DMS79 treated with DMSO at 0.1 percent for 48 hours (cell line): ENCODE data around the gene GGT7.
"Not testable (repeated sequence)": the region's sequence is repeated elsewhere in the genome, so short reads cannot be mapped to it uniquely, and the experiment has no call there.

Source experiments
- DNase-seq: peaks from one replicate; lab custom pipeline; 2025; lab: John Stamatoyannopoulos, UW

GGT7 gene

GRCh38 chr20:34843421-34843820, 29.2 kb downstream of the GGT7 start:
- no peak for DNase-seq

GRCh38 chr20:34842143-34842542, 30.5 kb downstream of the GGT7 start:
- no peak for DNase-seq

GRCh38 chr20:34834459-34834893, 38.2 kb downstream of the GGT7 start:
- DNase-seq = peak; percentile 31

- no peak for DNase-seq
Measured at GRCh38 chr20:34831936-34832335, 40.7 kb downstream of the GGT7 start.

GRCh38 chr20:34829191-34829590, 43.5 kb downstream of the GGT7 start:
- DNase-seq = no peak

GRCh38 chr20:34825530-34826362, 46.9 kb downstream of the GGT7 start, which contains the start of gene NCOA6:
NCOA6 (minus strand) TSS chr20:34825651; CDS start chr20:34782355, 43,296 bp downstream.
- peak; percentile 38 for DNase-seq

- peak; percentile 33 for DNase-seq
Measured at GRCh38 chr20:34824806-34825529, 47.7 kb downstream of the GGT7 start.

- DNase-seq = peak; percentile 57
Measured at GRCh38 chr20:34824452-34824805, 48.2 kb downstream of the GGT7 start.

- no peak for DNase-seq
Measured at GRCh38 chr20:34824026-34824425, 48.6 kb downstream of the GGT7 start.

- DNase-seq = no peak
Measured at GRCh38 chr20:34820805-34821578, 51.7 kb downstream of the GGT7 start.

- DNase-seq = no peak
Measured at GRCh38 chr20:34817801-34818200, 54.9 kb downstream of the GGT7 start.

GRCh38 chr20:34817072-34817471, 55.6 kb downstream of the GGT7 start:
- no peak for DNase-seq

- DNase-seq = no peak
Measured at GRCh38 chr20:34815636-34816035, 57.0 kb downstream of the GGT7 start.

- DNase-seq = no peak
Measured at GRCh38 chr20:34808583-34808982, 64.1 kb downstream of the GGT7 start.

- not testable (repeated sequence) for DNase-seq
Measured at GRCh38 chr20:34807944-34808465, 64.7 kb downstream of the GGT7 start.

- DNase-seq = no peak
Measured at GRCh38 chr20:34806255-34806654, 66.4 kb downstream of the GGT7 start.

GRCh38 chr20:34798871-34799270, 73.8 kb downstream of the GGT7 start:
- DNase-seq = no peak

GRCh38 chr20:34798328-34798727, 74.3 kb downstream of the GGT7 start:
- DNase-seq = no peak

- no peak for DNase-seq
Measured at GRCh38 chr20:34797012-34797995, 75.4 kb downstream of the GGT7 start.
